CD8-positive, alpha-beta memory T cell (primary cell): ENCODE measurements around the gene MSH3. TPM values are rescaled to one million over a fixed set of nuclear protein-coding genes. Genes with fewer than 3 reads are reported as not detected.
A peak's percentile ranks its signal among the peaks of the same experiment; 100 is the strongest.
"Not testable (repeated sequence)": the region's sequence is repeated elsewhere in the genome, so short reads cannot be mapped to it uniquely, and the experiment has no call there.

Experiments
- CTCF ChIA-PET: fragments of 350-600 bp; sonication (Branson Sonifier 250); formaldehyde crosslinking; loops from one replicate; lab custom pipeline; 2021; ENCODE audit warnings: antibody characterized with exemption; lab: Charles Lee
- POLR2A ChIA-PET: fragments of 350-600 bp; sonication (Branson Sonifier 250); formaldehyde crosslinking; loops from one replicate; lab custom pipeline; 2021; ENCODE audit warnings: antibody characterized with exemption; lab: Charles Lee
- DNase-seq, 5 donors: peaks; one replicate each; pipeline versions ENCODE4 v3.0.0 to v3.0.0-alpha.2; 2020 to 2022; ENCODE audit warnings: mixed read lengths in 1 of 5
- H3K27ac ChIP-seq: one replicate; pipeline ENCODE4 v1.7.0; 2013; ENCODE audit warnings: low read depth, mild to moderate bottlenecking, low read length, moderate library complexity
- H3K27me3 ChIP-seq: 2 replicates; pipeline ENCODE4 v1.7.0; 2013; ENCODE audit warnings: low read length, mild to moderate bottlenecking; ENCODE audit not compliant: insufficient read depth, poor library complexity, severe bottlenecking
- H3K36me3 ChIP-seq: 2 replicates; pipeline ENCODE4 v1.7.0; 2013; ENCODE audit warnings: mild to moderate bottlenecking, low read length, moderate library complexity; ENCODE audit not compliant: insufficient read depth
- H3K4me1 ChIP-seq: 2 replicates; pipeline ENCODE4 v1.7.0; 2013; ENCODE audit warnings: mild to moderate bottlenecking, low read length, moderate library complexity; ENCODE audit not compliant: insufficient read depth
- H3K4me3 ChIP-seq: 2 replicates; pipeline ENCODE4 v1.7.0; 2013; ENCODE audit warnings: mild to moderate bottlenecking, low read length
- H3K9me3 ChIP-seq: 2 replicates; pipeline ENCODE4 v1.7.0; 2013; ENCODE audit warnings: mild to moderate bottlenecking, low read length
- H3K27ac Mint-ChIP-seq, 8 donors: one replicate each; pipeline ENCODE4 v1.8.0; 2020 to 2021; ENCODE audit warnings: mixed read lengths in 8 of 8, mild to moderate bottlenecking in 6 of 8, inconsistent platforms in 3 of 8, moderate library complexity in 3 of 8
- H3K27me3 Mint-ChIP-seq, 2 donors: one replicate each; pipeline ENCODE4 v1.8.0; 2020 to 2021; ENCODE audit warnings: mixed read lengths in 2 of 2, mild to moderate bottlenecking in 1 of 2, moderate library complexity in 1 of 2
- H3K36me3 Mint-ChIP-seq, 3 donors: one replicate each; pipeline ENCODE4 v1.8.0; 2020 to 2021; ENCODE audit warnings: mixed read lengths in 3 of 3, inconsistent platforms in 1 of 3, mild to moderate bottlenecking in 1 of 3
- H3K4me1 Mint-ChIP-seq, 3 donors: one replicate each; pipeline ENCODE4 v1.8.0; 2020 to 2021; ENCODE audit warnings: mixed read lengths in 3 of 3, inconsistent platforms in 1 of 3, mild to moderate bottlenecking in 1 of 3
- H3K4me3 Mint-ChIP-seq, 7 donors: one replicate each; pipeline ENCODE4 v1.8.0; 2020 to 2021; ENCODE audit warnings: mixed read lengths in 7 of 7, mild to moderate bottlenecking in 6 of 7, moderate library complexity in 4 of 7, inconsistent platforms in 2 of 7
- H3K9me3 Mint-ChIP-seq, 5 donors: one replicate each; pipeline ENCODE4 v1.8.0; 2020 to 2022; ENCODE audit warnings: mixed read lengths in 5 of 5, mild to moderate bottlenecking in 3 of 5, moderate library complexity in 2 of 5, inconsistent platforms in 1 of 5
- polyA plus RNA-seq: library from polyadenylated mRNA; unstranded; fragments of 300-500 nt; fragmentation: Illumina TruSeq; gene quantifications from one replicate; pipeline ENCODE4 v1.2.3, GENCODE V29; 2021
- total RNA-seq, 2 experiments: library from RNA; stranded (reverse); gene quantifications; one replicate each; pipeline ENCODE4 v1.2.3, GENCODE V29; 2021

The MSH3 gene
- total and polyA plus RNA-seq, 3 experiments from 2014 or later, result 13.1 to 19.8 (median 19.2) TPM

- H3K9me3 ChIP-seq, H3K4me3 Mint-ChIP-seq, H3K36me3 ChIP-seq, H3K27ac ChIP-seq, DNase-seq, H3K27me3 Mint-ChIP-seq, H3K27me3 ChIP-seq, H3K4me3 ChIP-seq, H3K4me1 ChIP-seq, CTCF ChIA-PET, POLR2A ChIA-PET: not testable (repeated sequence)
- Mint-ChIP-seq H3K27ac (peak overlapping the region in 1 of 8 donors; percentile 59), H3K9me3 (peaks cover 12 to 26% (median 26%) of the 10 kb centered on the region in 5 donors), H3K4me1 (peaks cover 18 to 41% (median 20%) of the 10 kb centered on the region in 3 donors), H3K36me3 (peaks cover 34 to 58% (median 44%) of the 10 kb centered on the region in 3 donors)
Observed at GRCh38 chr5:80850168-80850567, 195.7 kb downstream of the MSH3 start.

GRCh38 chr5:80852331-80853245 lies 198.1 kb downstream of the MSH3 start:
- CTCF ChIA-PET, result no interaction called here
- no peak overlapping the region for H3K4me3 ChIP-seq
- H3K4me1 ChIP-seq, result peaks cover 4% of the 10 kb centered on the region

GRCh38 chr5:80853413-80853812 lies 199.0 kb downstream of the MSH3 start:
- Mint-ChIP-seq H3K36me3 (peaks cover 36 to 64% (median 62%) of the 10 kb centered on the region in 3 donors), H3K27me3 (no peaks in the 10 kb centered on the region), H3K4me3 (no peak overlapping the region), H3K9me3 (peaks cover 12 to 32% (median 24%) of the 10 kb centered on the region in 5 donors), H3K27ac (no peak overlapping the region), H3K4me1 (peaks cover 12 to 20% (median 20%) of the 10 kb centered on the region in 3 donors)
- Histone ChIP-seq H3K4me3 (no peak overlapping the region), H3K27me3 (no peaks in the 10 kb centered on the region), H3K9me3 (no peaks in the 10 kb centered on the region), H3K36me3 (peaks cover 4% of the 10 kb centered on the region), H3K27ac (no peak overlapping the region), H3K4me1 (peaks cover 4% of the 10 kb centered on the region)
- DNase-seq, result no peak
- CTCF ChIA-PET, result no interaction called here
- POLR2A ChIA-PET, result no interaction called here

More at GRCh38 chr5:80852331-80853245, 198.1 kb downstream of the MSH3 start:
- H3K4me3 Mint-ChIP-seq, result no peak overlapping the region
- H3K4me1 Mint-ChIP-seq, result peaks cover 12 to 24% (median 20%) of the 10 kb centered on the region in 3 donors
- H3K36me3 Mint-ChIP-seq, result peaks cover 38 to 66% (median 62%) of the 10 kb centered on the region in 3 donors
- H3K36me3 ChIP-seq, result peaks cover 4% of the 10 kb centered on the region
- no peaks in the 10 kb centered on the region for H3K27me3 Mint-ChIP-seq
- peak overlapping the region in 2 of 8 donors; percentile 6 to 13 for H3K27ac Mint-ChIP-seq
- H3K9me3 ChIP-seq, result no peaks in the 10 kb centered on the region
- peaks cover 12 to 34% (median 26%) of the 10 kb centered on the region in 5 donors for H3K9me3 Mint-ChIP-seq
- no peak for DNase-seq
- no peaks in the 10 kb centered on the region for H3K27me3 ChIP-seq
- POLR2A ChIA-PET, result interaction anchor here (0.5 kb wide), 1 partner anchor 8 kb away, joined by 5 read pairs; no protein-coding TSS in a partner anchor
- no peak overlapping the region for H3K27ac ChIP-seq

GRCh38 chr5:80854583-80854982 lies 200.1 kb downstream of the MSH3 start:
- CTCF ChIA-PET, result no interaction called here

GRCh38 chr5:80860924-80861613 lies 206.6 kb downstream of the MSH3 start:
- H3K27me3 ChIP-seq, result no peaks in the 10 kb centered on the region
- H3K4me3 Mint-ChIP-seq, result no peak overlapping the region
- no peak overlapping the region for H3K4me3 ChIP-seq
- no peaks in the 10 kb centered on the region for H3K27me3 Mint-ChIP-seq
- no peak for DNase-seq
- POLR2A ChIA-PET, result interaction anchor here (0.7 kb wide), 1 partner anchor 9 kb away, joined by 5 read pairs; no protein-coding TSS in a partner anchor
- peaks cover 19 to 52% (median 43%) of the 10 kb centered on the region in 3 donors for H3K36me3 Mint-ChIP-seq
- peaks cover 0 to 8% (median 3%) of the 10 kb centered on the region in 5 donors for H3K9me3 Mint-ChIP-seq
- H3K9me3 ChIP-seq, result no peaks in the 10 kb centered on the region
- no peaks in the 10 kb centered on the region for H3K4me1 ChIP-seq
- H3K4me1 Mint-ChIP-seq, result peaks cover 0 to 12% (median 10%) of the 10 kb centered on the region in 3 donors
- CTCF ChIA-PET, result no interaction called here
- no peaks in the 10 kb centered on the region for H3K36me3 ChIP-seq
- no peak overlapping the region for H3K27ac ChIP-seq
- no peak overlapping the region for H3K27ac Mint-ChIP-seq

More at GRCh38 chr5:80854583-80854982, 200.1 kb downstream of the MSH3 start:
- DNase-seq, result no peak
- Mint-ChIP-seq H3K9me3 (peaks cover 10 to 24% (median 18%) of the 10 kb centered on the region in 5 donors), H3K36me3 (peaks cover 32 to 58% (median 53%) of the 10 kb centered on the region in 3 donors), H3K27ac (no peak overlapping the region), H3K4me1 (peaks cover 12 to 20% (median 20%) of the 10 kb centered on the region in 3 donors), H3K4me3 (no peak overlapping the region), H3K27me3 (no peaks in the 10 kb centered on the region)
- Histone ChIP-seq H3K4me1 (peaks cover 4% of the 10 kb centered on the region), H3K4me3 (no peak overlapping the region), H3K27me3 (no peaks in the 10 kb centered on the region), H3K27ac (no peak overlapping the region), H3K36me3 (peaks cover 4% of the 10 kb centered on the region), H3K9me3 (no peaks in the 10 kb centered on the region)
- POLR2A ChIA-PET, result no interaction called here

- no peaks in the 10 kb centered on the region for H3K9me3 ChIP-seq
- H3K27ac ChIP-seq, result no peak overlapping the region
- H3K27me3 ChIP-seq, result no peaks in the 10 kb centered on the region
- H3K27ac Mint-ChIP-seq, result peak overlapping the region in 2 of 8 donors; percentile 6 to 55
- POLR2A ChIA-PET, result no interaction called here
- no peaks in the 10 kb centered on the region for H3K36me3 ChIP-seq
- peaks cover 23 to 57% (median 33%) of the 10 kb centered on the region in 3 donors for H3K36me3 Mint-ChIP-seq
- no peaks in the 10 kb centered on the region for H3K4me1 ChIP-seq
- CTCF ChIA-PET, result no interaction called here
- H3K4me3 Mint-ChIP-seq, result no peak overlapping the region
- H3K27me3 Mint-ChIP-seq, result no peaks in the 10 kb centered on the region
- H3K9me3 Mint-ChIP-seq, result peaks cover 0 to 2% (median 0%) of the 10 kb centered on the region in 5 donors
- no peak for DNase-seq
- H3K4me3 ChIP-seq, result no peak overlapping the region
- peaks cover 0 to 12% (median 10%) of the 10 kb centered on the region in 3 donors for H3K4me1 Mint-ChIP-seq
Observed at GRCh38 chr5:80863708-80864107, 209.3 kb downstream of the MSH3 start.

GRCh38 chr5:80864109-80864508 lies 209.7 kb downstream of the MSH3 start:
- H3K4me1 Mint-ChIP-seq, result peaks cover 0 to 12% (median 10%) of the 10 kb centered on the region in 3 donors
- H3K9me3 ChIP-seq, result no peaks in the 10 kb centered on the region
- no peaks in the 10 kb centered on the region for H3K27me3 ChIP-seq
- peak overlapping the region in 1 of 8 donors; percentile 6 for H3K27ac Mint-ChIP-seq
- no peaks in the 10 kb centered on the region for H3K4me1 ChIP-seq
- H3K4me3 Mint-ChIP-seq, result no peak overlapping the region
- no peak overlapping the region for H3K27ac ChIP-seq
- no peaks in the 10 kb centered on the region for H3K36me3 ChIP-seq
- H3K4me3 ChIP-seq, result no peak overlapping the region
- H3K36me3 Mint-ChIP-seq, result peaks cover 27 to 58% (median 32%) of the 10 kb centered on the region in 3 donors
- POLR2A ChIA-PET, result no interaction called here
- H3K27me3 Mint-ChIP-seq, result no peaks in the 10 kb centered on the region
- CTCF ChIA-PET, result no interaction called here
- no peak for DNase-seq
- peaks cover 0 to 2% (median 0%) of the 10 kb centered on the region in 5 donors for H3K9me3 Mint-ChIP-seq
